A549 (cell line): ENCODE data around the gene WDR49.
"Not testable (repeated sequence)": the region's sequence is repeated elsewhere in the genome, so short reads cannot be mapped to it uniquely, and the experiment has no call there.

ENCODE experiments used
- CBX8 ChIP-seq: fragments of 200-600 bp; sonication (generic); IDR thresholded peaks from 2 replicates; pipeline ENCODE4 v1.6.1; 2016
- HOXB5 ChIP-seq: fragments of 250-450 bp; sonication (Bioruptor Pico); IDR thresholded peaks from 2 replicates; pipeline ENCODE4 v1.5.0; 2020; ENCODE audit warnings: mild to moderate bottlenecking, moderate library complexity
- MAX ChIP-seq: IDR thresholded peaks from 2 replicates; pipeline ENCODE4 v1.6.1; 2012
- MYC ChIP-seq: IDR thresholded peaks from 2 replicates; pipeline ENCODE4 v1.6.1; 2012; ENCODE audit warnings: mild to moderate bottlenecking, inconsistent platforms, low read length, improper control_type of control experiment, borderline replicate concordance
- NPAS2 ChIP-seq: fragments of 250-450 bp; sonication (Bioruptor Pico); IDR thresholded peaks from 2 replicates; pipeline ENCODE4 v1.8.0; 2022; ENCODE audit warnings: mild to moderate bottlenecking, moderate library complexity, borderline replicate concordance
- POLR2A ChIP-seq: IDR thresholded peaks from 2 replicates; pipeline ENCODE4 v1.6.1; 2012; ENCODE audit warnings: mild to moderate bottlenecking, low read length
- RAD21 ChIP-seq, 2 experiments: fragments of >200 bp in 1 of 2; sonication (Bioruptor Twin) in 1 of 2; formaldehyde crosslinking in 1 of 2; IDR thresholded peaks in 1 of 2; conservative IDR thresholded peaks in 1 of 2; 2 replicates in 1 of 2; 3 replicates in 1 of 2; pipeline ENCODE4 v1.6.1; 2012 to 2018; ENCODE audit warnings: inconsistent platforms in 1 of 2
- RFX5 ChIP-seq: fragments of 450-650 bp; IDR thresholded peaks from 2 replicates; pipeline ENCODE4 v1.7.1; 2014; ENCODE audit warnings: antibody characterized with exemption, mild to moderate bottlenecking, moderate library complexity
- TF ChIP-seq, protein P1 (sequence below): fragments of >200 bp; sonication (Bioruptor Twin); formaldehyde crosslinking; IDR thresholded peaks from 3 replicates; pipeline ENCODE4 v1.5.1; 2016

GRCh38 chr3:167614196-167614595 is 39.5 kb downstream of the WDR49 start:
- TF ChIP-seq, protein P1, sequence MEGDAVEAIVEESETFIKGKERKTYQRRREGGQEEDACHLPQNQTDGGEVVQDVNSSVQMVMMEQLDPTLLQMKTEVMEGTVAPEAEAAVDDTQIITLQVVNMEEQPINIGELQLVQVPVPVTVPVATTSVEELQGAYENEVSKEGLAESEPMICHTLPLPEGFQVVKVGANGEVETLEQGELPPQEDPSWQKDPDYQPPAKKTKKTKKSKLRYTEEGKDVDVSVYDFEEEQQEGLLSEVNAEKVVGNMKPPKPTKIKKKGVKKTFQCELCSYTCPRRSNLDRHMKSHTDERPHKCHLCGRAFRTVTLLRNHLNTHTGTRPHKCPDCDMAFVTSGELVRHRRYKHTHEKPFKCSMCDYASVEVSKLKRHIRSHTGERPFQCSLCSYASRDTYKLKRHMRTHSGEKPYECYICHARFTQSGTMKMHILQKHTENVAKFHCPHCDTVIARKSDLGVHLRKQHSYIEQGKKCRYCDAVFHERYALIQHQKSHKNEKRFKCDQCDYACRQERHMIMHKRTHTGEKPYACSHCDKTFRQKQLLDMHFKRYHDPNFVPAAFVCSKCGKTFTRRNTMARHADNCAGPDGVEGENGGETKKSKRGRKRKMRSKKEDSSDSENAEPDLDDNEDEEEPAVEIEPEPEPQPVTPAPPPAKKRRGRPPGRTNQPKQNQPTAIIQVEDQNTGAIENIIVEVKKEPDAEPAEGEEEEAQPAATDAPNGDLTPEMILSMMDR = not testable (repeated sequence)
- not testable (repeated sequence) for TF ChIP-seq RFX5; POLR2A; NPAS2; RAD21 (conservative IDR thresholded peaks at IDR 0.05 in 1 of 2, IDR thresholded peaks at IDR 0.05 in 1 of 2); CBX8; HOXB5 (CRISPR knock-in tag); MYC; MAX
